Left cardiac atrium (tissue), 4 donors: ENCODE measurements around the gene RUNX1. TPM values are rescaled to one million over a fixed set of nuclear protein-coding genes. Genes with fewer than 3 reads are reported as not detected.
A peak's percentile ranks its signal among the peaks of the same experiment; 100 is the strongest.

Source experiments
- ATAC-seq, 2 donors: fragments of 200-7000 bp; cut with Tn5 transposase; one replicate each; pipeline ENCODE4 v1.9.1; 2020; ENCODE audit warnings: mild to moderate bottlenecking in 2 of 2, moderate library complexity in 2 of 2
- DNase-seq: peaks from one replicate; pipeline ENCODE4 v3.0.0-alpha.2; 2020
- intact Hi-C, 2 donors: fragments of 100-400 bp; cut with DNase I; formaldehyde crosslinking; loops; one replicate each; pipeline versions ENCODE4 v1.14.1 to v1.15.1; 2022 to 2023
- total RNA-seq, 2 donors: library from RNA; stranded (reverse); fragmentation: NEBNext Ultra II Directional; extraction: Animal tissue kit (Norgen Biotek cat#: 25700); gene quantifications; one replicate each; pipeline ENCODE4 v1.2.1, GENCODE V29; 2021
- donor health status: DM: no; HTN: yes; CAD: no.
- donor health status: DM: no; HTN: yes; CAD: no; lungs with severe emphysema.
- donor health status: DM: yes; HTN: yes; CAD: no.
- donor health status: Dilated cardiomyopathy.

RUNX1 gene
- total RNA-seq, 2 donors from 2014 or later, result 7.8 to 27.4 TPM

- no peak for ATAC-seq
- DNase-seq, result no peak
- intact Hi-C loops, result no loop called here
Observed at GRCh38 chr21:34923202-34923601, 125.9 kb downstream of the RUNX1 start.

DNA sequence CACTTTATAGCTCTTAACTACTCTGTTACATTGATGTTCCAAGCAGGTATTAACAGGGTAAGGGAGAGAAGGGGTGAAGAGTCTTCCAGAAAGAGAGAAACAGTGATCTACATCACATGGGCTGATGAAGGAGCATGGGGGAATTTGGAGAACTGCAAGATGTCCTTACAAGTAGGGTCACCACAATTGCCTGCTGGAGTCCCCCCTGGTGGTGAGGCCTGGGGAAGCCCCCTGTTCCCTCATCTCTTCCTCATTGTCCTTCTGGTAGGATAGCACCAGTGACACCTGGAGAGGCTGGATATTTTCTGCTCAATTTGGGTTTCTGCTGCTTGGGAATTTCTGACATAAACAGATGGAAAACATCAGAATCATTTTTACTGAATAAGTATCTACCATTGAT, 126.6 kb downstream of the RUNX1 start:
- intact Hi-C loops, result no loop called here
- no peak for ATAC-seq
- DNase-seq, result no peak

GRCh38 chr21:34921151-34921550, 128.0 kb downstream of the RUNX1 start:
- ATAC-seq (no peak), DNase-seq (no peak)
- intact Hi-C loops, result no loop called here

DNA sequence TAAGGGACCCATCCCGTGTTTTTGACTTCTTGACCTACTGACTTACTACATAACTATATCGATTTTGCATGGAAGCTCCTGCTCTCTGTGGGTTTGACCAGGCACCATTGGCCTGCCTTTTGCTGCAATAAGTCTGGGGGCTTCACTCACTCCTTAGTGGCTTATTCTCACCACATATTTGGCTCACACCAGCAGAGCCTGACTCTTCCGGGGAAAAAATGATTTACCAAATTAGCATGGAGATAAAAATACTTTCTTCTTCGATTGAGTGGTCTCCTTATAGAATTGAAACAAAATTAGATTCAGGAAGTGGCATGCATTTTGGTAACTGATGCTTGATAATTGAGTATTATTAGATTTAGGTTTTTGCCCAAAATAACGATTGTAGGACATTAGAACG, 129.7 kb downstream of the RUNX1 start:
- ATAC-seq (no peak), DNase-seq (no peak)
- intact Hi-C loops, result no loop called here

- intact Hi-C loops, result no loop called here
- DNase-seq, result no peak
- ATAC-seq, result no peak
Observed at GRCh38 chr21:34916446-34916845, 132.7 kb downstream of the RUNX1 start.

DNA sequence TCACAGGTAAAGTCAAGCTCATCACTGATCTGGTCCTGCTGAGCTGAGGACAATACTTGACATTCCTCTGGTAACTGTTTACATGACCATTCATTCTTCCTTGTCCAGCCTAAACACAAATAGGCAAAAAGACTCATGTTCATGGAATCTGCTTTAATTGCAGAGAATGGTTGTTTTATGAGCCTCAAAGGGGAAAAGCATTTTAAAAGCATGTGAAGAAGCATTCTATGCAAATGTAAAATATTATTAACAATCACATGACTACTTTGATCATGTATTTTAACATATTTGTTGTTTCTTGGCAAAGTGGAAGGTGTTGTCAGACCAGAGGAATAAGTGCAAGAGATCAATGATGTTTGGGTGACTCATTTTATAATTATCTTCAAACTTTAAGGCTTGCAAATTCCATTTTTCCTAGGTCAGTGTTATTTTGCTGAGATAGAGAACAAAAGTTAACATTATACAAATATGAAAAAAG, 133.7 kb downstream of the RUNX1 start:
- DNase-seq, result no peak
- no peak for ATAC-seq
- intact Hi-C loops, result no loop called here

- DNase-seq, result no peak
- no peak for ATAC-seq
- intact Hi-C loops, result no loop called here
Observed at GRCh38 chr21:34914239-34914638, 134.9 kb downstream of the RUNX1 start.

GRCh38 chr21:34913811-34914210, 135.3 kb downstream of the RUNX1 start:
- ATAC-seq (no peak), DNase-seq (no peak)
- intact Hi-C loops, result no loop called here

DNA sequence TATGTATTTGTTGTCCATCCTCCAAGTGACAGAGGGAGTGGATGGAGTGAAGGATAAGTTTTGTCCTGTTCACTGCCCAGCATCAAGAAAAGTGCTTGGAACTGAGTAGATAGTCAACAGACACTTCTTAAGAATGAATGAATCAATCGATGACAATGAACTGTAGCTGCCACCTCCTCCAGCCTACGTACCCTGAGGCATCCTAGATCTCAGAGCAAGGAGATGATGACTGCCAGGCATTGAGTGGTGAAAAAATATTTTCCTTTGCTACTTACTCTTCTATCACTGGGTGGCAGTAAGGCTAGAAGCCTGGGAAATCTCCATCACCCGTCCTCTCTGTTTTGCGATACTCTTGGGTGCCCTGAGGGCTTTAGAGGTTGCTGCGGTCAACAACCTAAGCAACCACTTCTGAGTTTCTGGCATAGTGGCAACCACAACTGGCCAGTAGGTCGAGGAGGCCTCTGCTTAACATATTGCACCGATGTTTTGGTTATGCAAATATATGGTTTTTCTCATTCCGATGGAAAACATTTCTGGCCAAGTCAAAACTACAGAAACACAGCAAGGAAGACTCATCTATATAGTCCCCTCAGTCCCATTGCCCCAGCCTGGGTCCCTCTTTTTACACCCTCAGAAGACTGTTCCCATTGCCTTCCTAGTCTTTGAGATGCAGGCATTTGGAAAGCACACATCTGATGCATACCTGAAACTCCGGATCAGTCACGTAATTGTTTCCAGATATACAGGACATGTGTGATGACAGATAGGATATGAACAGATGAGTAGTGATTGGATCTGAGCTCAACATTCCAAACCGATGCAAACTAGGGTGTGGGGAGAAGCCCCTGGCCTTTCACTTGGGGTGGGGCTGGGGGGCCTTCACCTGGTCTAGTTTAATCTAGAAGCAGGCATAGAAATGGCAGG, 136.8 kb downstream of the RUNX1 start:
- ATAC-seq (no peak), DNase-seq (no peak)
- intact Hi-C loops, result no loop called here

GRCh38 chr21:34911360-34911759, 137.7 kb downstream of the RUNX1 start:
- ATAC-seq (peak in 1 of 2 donors; percentile 50), DNase-seq (no peak)

DNA sequence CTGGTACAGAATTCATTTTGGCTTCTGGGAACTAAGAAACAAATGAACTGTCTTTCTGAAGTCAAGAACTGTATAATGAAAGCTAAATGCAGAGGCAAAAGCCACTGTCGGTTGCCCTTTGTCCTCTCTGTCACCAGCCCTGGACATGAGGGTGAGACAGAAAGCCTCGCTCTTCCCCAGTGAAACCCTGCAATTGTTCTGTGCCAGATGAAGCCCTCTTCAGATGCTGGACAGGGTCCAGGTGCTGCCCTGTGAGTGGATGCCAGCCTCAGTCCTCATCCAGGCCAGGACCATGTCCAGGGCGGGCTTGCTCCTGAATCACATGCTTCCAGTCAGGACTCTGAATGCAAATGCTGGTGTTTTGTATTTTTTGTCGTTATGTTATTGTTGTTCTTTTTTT, 138.7 kb downstream of the RUNX1 start:
- ATAC-seq (peak; percentile 79 to 90), DNase-seq (peak; percentile 44)
- intact Hi-C loops, result no loop called here

More at GRCh38 chr21:34911360-34911759, 137.7 kb downstream of the RUNX1 start:
- intact Hi-C loops, result no loop called here

- intact Hi-C loops, result no loop called here
- ATAC-seq (peak in 1 of 2 donors; percentile 12), DNase-seq (no peak)
Observed at GRCh38 chr21:34909492-34910292, 139.4 kb downstream of the RUNX1 start.

- ATAC-seq, result no peak
- no peak for DNase-seq
- intact Hi-C loops, result no loop called here
Observed at GRCh38 chr21:34908419-34909055, 140.6 kb downstream of the RUNX1 start.

DNA sequence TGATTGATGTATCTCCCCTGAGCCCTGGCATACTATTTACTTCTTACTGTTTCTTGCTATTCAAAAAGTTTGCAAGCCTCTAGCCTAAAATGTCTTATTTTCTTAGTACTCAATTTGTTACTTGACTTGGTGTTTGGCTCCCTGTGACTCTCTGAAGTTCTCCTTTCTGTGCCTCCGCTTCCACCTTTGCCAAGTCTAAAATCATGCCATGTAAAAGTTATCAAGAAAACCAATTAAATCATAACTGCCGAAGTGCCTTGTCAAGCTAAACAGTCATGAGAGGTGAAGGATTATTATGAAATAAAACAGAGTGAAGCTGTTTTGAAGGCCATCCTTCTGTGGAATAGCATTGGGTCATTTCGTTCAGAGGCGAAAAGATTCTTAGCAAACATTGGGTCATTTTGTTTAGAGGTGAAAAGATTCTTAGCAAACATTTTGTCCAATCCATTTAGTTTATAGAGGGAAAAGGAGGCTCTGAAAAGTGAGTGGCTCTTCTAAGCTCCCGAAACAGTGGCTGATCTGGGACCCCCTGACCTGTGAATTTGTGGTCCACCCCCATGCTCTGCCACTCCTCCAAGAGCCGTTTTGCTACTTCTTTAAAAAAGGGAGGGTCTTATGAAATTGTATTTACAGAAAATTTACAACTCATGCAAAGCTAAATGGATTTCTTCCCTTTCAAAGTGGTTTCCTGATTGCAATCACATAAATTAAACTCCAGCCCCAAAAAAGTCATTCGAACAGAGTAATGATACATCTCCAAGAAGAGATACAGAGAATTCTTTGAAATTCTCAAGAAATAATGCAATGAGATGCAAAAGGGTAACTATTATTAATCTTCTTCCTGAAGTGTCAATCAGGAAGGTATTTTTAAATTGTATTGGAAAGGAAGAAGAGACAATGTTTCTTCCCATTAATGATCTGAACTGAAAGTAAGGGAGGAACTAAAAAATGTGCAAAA, 141.4 kb downstream of the RUNX1 start:
- ATAC-seq, result no peak
- no peak for DNase-seq
- intact Hi-C loops, result no loop called here

DNA sequence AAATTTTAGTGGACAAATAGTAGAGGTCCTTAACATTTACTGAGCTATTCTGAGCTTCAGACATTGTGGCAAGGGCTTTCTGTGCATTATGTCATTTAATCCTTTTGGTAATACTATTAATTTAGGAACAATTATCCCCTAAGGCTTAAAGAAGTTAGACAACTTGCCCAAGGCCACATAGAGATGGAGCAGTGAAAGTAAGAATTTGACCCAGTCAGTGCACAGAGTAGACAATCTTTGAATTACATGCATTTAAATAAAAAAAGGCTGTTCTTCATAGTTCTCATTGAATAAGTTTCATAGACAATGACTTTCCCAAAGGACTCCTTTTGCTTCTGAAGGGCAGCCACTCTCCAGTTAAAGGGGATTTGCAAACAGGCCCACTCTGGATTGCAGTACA, 142.7 kb downstream of the RUNX1 start:
- DNase-seq (no peak), ATAC-seq (no peak)
- intact Hi-C loops, result no loop called here

GRCh38 chr21:34905218-34905537, 143.9 kb downstream of the RUNX1 start:
- intact Hi-C loops, result no loop called here
- ATAC-seq (no peak), DNase-seq (no peak)

DNA sequence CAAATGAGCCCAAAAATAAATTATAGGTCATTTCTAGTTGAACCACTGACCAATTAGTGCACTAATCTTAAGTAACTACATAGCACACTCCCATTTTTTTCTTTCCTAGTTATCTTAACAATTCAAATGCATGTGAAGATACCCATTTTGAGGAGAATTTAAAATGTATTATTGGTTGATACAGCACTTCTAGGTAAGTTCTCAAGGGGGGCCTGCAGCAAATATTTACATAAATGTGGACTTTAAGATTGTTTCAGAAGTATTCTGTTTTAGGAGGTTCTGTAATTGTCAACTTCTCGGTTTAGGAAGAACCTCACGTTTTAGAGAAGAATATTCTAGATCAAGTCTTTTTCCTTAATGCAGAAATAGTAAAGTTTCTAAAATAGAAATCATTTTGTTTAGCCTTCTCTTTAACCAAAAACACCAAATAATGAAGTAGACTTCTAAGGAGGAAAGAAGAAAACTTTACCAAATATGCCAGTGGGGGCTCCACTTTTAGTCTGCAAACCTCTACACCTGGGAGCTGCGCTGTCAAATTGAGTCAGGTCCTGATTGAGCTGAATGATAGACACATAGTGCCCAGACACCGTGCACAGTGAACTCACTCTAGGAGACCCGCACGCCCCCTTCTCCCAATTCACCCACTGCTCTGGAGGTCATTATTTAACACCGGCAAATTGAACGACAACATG, 144.4 kb downstream of the RUNX1 start:
- intact Hi-C loops, result no loop called here

GRCh38 chr21:34900376-34900775, 148.7 kb downstream of the RUNX1 start:
- intact Hi-C loops, result no loop called here
- no peak for DNase-seq
- ATAC-seq, result no peak

More for the DNA sequence above, 144.4 kb downstream of the RUNX1 start:
- no peak for ATAC-seq
- no peak for DNase-seq
